CD14-positive monocyte (primary cell): ENCODE results near the gene HDAC4. TPM values are rescaled to one million over a fixed set of nuclear protein-coding genes. Genes with fewer than 3 reads are reported as not detected.

Experiments
- DNase-seq, 3 donors: peaks; one replicate each; pipeline ENCODE4 v3.0.0-alpha.2; 2011 to 2022
- H2AFZ ChIP-seq: 2 replicates; pipeline ENCODE4 v1.6.0; 2012; ENCODE audit warnings: mild to moderate bottlenecking, low read depth, low read length, inconsistent platforms; ENCODE audit not compliant: insufficient read depth, poor library complexity, severe bottlenecking
- H3K27ac ChIP-seq, 2 donors: 1 replicate in 1 of 2; 2 replicates in 1 of 2; pipeline ENCODE4 v1.5.1; 2012 to 2013; ENCODE audit warnings: low read length in 2 of 2, control low read depth in 1 of 2, inconsistent platforms in 1 of 2, low read depth in 1 of 2, mild to moderate bottlenecking in 1 of 2
- H3K27me3 ChIP-seq, 2 donors: one replicate each; pipeline versions ENCODE4 v1.6.0 to v1.6.1; 2011 to 2013; ENCODE audit warnings: low read length in 2 of 2; ENCODE audit not compliant: control insufficient read depth in 2 of 2, insufficient read depth in 2 of 2
- H3K36me3 ChIP-seq, 2 donors: replicated peaks in 1 of 2; 1 replicate in 1 of 2; 2 replicates in 1 of 2; pipeline versions ENCODE4 v1.5.1 to v1.6.1; 2012 to 2013; ENCODE audit warnings: low read length in 2 of 2, control low read depth in 1 of 2, inconsistent platforms in 1 of 2, mild to moderate bottlenecking in 1 of 2; ENCODE audit not compliant: insufficient read depth in 2 of 2, control insufficient read depth in 1 of 2
- H3K4me1 ChIP-seq, 2 donors: 1 replicate in 1 of 2; 2 replicates in 1 of 2; pipeline versions ENCODE4 v1.5.1 to v1.6.1; 2012 to 2013; ENCODE audit warnings: low read length in 2 of 2, control low read depth in 1 of 2, inconsistent platforms in 1 of 2, mild to moderate bottlenecking in 1 of 2, moderate library complexity in 1 of 2; ENCODE audit not compliant: insufficient read depth in 2 of 2, control insufficient read depth in 1 of 2
- H3K4me2 ChIP-seq: replicated peaks from 2 replicates; pipeline ENCODE3; 2012; ENCODE audit warnings: low read length, moderate library complexity, mild to moderate bottlenecking; ENCODE audit not compliant: poor library complexity, severe bottlenecking; ENCODE audit errors: extremely low read depth
- H3K4me3 ChIP-seq, 3 experiments: fragments of 200-600 bp in 1 of 3; sonication (generic) in 1 of 3; replicated peaks in 1 of 3; 1 replicate in 2 of 3; 2 replicates in 1 of 3; pipeline ENCODE4 v1.5.1; 2011 to 2013; ENCODE audit warnings: low read length in 3 of 3, mild to moderate bottlenecking in 3 of 3, control low read depth in 2 of 3, low read depth in 2 of 3, inconsistent platforms in 1 of 3, moderate library complexity in 1 of 3
- H3K79me2 ChIP-seq: 2 replicates; pipeline ENCODE4 v1.6.0; 2012; ENCODE audit warnings: mild to moderate bottlenecking, control low read depth, inconsistent platforms, low read length, moderate library complexity; ENCODE audit not compliant: insufficient read depth
- H3K9ac ChIP-seq: 2 replicates; pipeline ENCODE4 v1.6.0; 2017; ENCODE audit warnings: low read length, mild to moderate bottlenecking; ENCODE audit not compliant: insufficient read depth, poor library complexity, severe bottlenecking
- H3K9me3 ChIP-seq, 2 donors: replicated peaks in 1 of 2; 1 replicate in 1 of 2; 2 replicates in 1 of 2; pipeline versions ENCODE4 v1.5.1 to v1.6.1; 2012 to 2013; ENCODE audit warnings: low read length in 2 of 2, control low read depth in 1 of 2; ENCODE audit not compliant: control insufficient read depth in 1 of 2, insufficient read depth in 1 of 2
- H4K20me1 ChIP-seq: 2 replicates; pipeline ENCODE4 v1.6.0; 2012; ENCODE audit warnings: mild to moderate bottlenecking, low read length, control low read depth, moderate library complexity; ENCODE audit not compliant: insufficient read depth
- H3K27ac Mint-ChIP-seq, 7 donors: one replicate each; pipeline ENCODE4 v1.8.0; 2020; ENCODE audit warnings: mild to moderate bottlenecking in 7 of 7, mixed read lengths in 7 of 7, moderate library complexity in 6 of 7, inconsistent platforms in 2 of 7
- H3K27me3 Mint-ChIP-seq, 3 donors: one replicate each; pipeline ENCODE4 v1.8.0; 2021 to 2022; ENCODE audit warnings: low read depth in 3 of 3, mild to moderate bottlenecking in 3 of 3, mixed read lengths in 3 of 3, moderate library complexity in 3 of 3, inconsistent platforms in 1 of 3
- H3K36me3 Mint-ChIP-seq, 2 donors: one replicate each; pipeline ENCODE4 v1.8.0; 2020; ENCODE audit warnings: mixed read lengths in 2 of 2, inconsistent platforms in 1 of 2, mild to moderate bottlenecking in 1 of 2
- H3K4me1 Mint-ChIP-seq: one replicate; pipeline ENCODE4 v1.8.0; 2020; ENCODE audit warnings: mild to moderate bottlenecking, mixed read lengths
- H3K4me3 Mint-ChIP-seq, 2 donors: one replicate each; pipeline ENCODE4 v1.8.0; 2020; ENCODE audit warnings: mild to moderate bottlenecking in 2 of 2, mixed read lengths in 2 of 2, moderate library complexity in 1 of 2
- H3K9me3 Mint-ChIP-seq, 7 donors: one replicate each; pipeline ENCODE4 v1.8.0; 2020 to 2022; ENCODE audit warnings: mixed read lengths in 7 of 7, mild to moderate bottlenecking in 6 of 7, moderate library complexity in 6 of 7, inconsistent platforms in 2 of 7
- CTCF ChIP-seq: fragments of 200-600 bp; IDR thresholded peaks from one replicate; pipeline ENCODE4 v1.8.0; 2022; ENCODE audit warnings: antibody characterized with exemption, mild to moderate bottlenecking
- WGBS: methylation state at CpG from one replicate; pipeline ENCODE4 v1.1.5; 2013; ENCODE audit warnings: missing lambda C conversion rate; ENCODE audit not compliant: insufficient coverage; 5-methylcytosine and 5-hydroxymethylcytosine counted together
- intact Hi-C, 2 donors: fragments of 100-400 bp; cut with micrococcal nuclease; formaldehyde crosslinking; loops; one replicate each; pipeline versions ENCODE4 v1.15.0 to v1.15.1; 2023
- polyA plus RNA-seq, 3 donors: library from polyadenylated mRNA; depleted of rRNA in 1 of 3; unstranded in 2 of 3; stranded (reverse) in 1 of 3; fragments of 300-500 nt in 2 of 3; fragments of >200 nt in 1 of 3; fragmentation: Illumina TruSeq in 2 of 3; gene quantifications; 1 replicate in 2 of 3; 2 replicates in 1 of 3; pipeline ENCODE4 v1.2.3, GENCODE V29; 2012 to 2021

The HDAC4 gene
- polyA plus RNA-seq, 3 donors: 3.3 to 23.0 (median 4.5) TPM

GRCh38 chr2:239021224-239021623 lies 379.6 kb downstream of the HDAC4 start:
- H3K27ac ChIP-seq: no peak overlapping the region
- Mint-ChIP-seq H3K4me3 (no peak overlapping the region), H3K36me3 (no peaks in the 10 kb centered on the region), H3K4me1 (no peaks in the 10 kb centered on the region), H3K27ac (no peak overlapping the region), H3K27me3 (peaks cover 1 to 13% (median 2%) of the 10 kb centered on the region in 3 donors), H3K9me3 (peaks cover 0 to 2% (median 0%) of the 10 kb centered on the region in 7 donors)
- no peaks in the 10 kb centered on the region for H3K9me3 ChIP-seq
- no peak overlapping the region for H3K4me2 ChIP-seq
- no peaks in the 10 kb centered on the region for H3K79me2 ChIP-seq
- H3K27me3 ChIP-seq: no peaks in the 10 kb centered on the region
- H3K9ac ChIP-seq: no peak overlapping the region
- no peaks in the 10 kb centered on the region for H3K4me1 ChIP-seq
- H3K4me3 ChIP-seq: no peak overlapping the region
- H3K36me3 ChIP-seq: no peaks in the 10 kb centered on the region
- TF ChIP-seq CTCF: no peak
- no peaks in the 10 kb centered on the region for H4K20me1 ChIP-seq
- H2AFZ ChIP-seq: no peak overlapping the region
- intact Hi-C loops: no loop called here
- DNase-seq: no peak
- 93% methylated on average over 3 of the region's 6 CpGs for WGBS

DNA sequence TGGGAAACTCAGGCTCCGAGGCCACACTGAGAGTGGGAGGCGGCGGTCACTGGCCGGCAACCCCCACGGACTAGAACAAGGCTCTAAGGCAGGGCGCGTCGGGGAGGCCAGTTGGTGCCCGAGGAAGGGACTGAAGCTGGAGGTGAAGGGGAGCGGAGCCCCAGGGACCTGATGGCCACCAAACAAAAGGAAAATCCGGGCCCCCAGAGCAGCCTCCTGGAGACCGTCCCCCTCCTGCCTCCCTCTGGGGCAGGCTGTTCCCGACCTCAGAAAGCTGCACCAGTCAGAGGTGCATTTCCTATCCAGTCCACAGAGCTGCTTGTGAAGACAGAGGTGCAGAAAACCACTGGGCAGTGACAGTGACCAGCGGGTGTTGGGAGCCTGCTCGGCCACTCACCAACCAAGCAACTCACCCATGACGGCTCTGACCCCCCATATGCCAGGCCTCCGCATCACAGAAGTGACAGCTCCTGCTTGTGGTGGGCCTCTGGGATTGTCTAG lies 380.2 kb downstream of the HDAC4 start:
- 97% methylated on average over 13 of the region's 17 CpGs for WGBS
- Mint-ChIP-seq H3K4me1 (no peaks in the 10 kb centered on the region), H3K36me3 (no peaks in the 10 kb centered on the region), H3K27me3 (peaks cover 1 to 16% (median 2%) of the 10 kb centered on the region in 3 donors), H3K9me3 (peaks cover 0 to 3% (median 0%) of the 10 kb centered on the region in 7 donors), H3K27ac (no peak overlapping the region), H3K4me3 (no peak overlapping the region)
- Histone ChIP-seq H3K36me3 (no peaks in the 10 kb centered on the region), H3K4me3 (no peak overlapping the region), H3K79me2 (no peaks in the 10 kb centered on the region), H3K4me2 (no peak overlapping the region), H3K9me3 (no peaks in the 10 kb centered on the region), H3K4me1 (no peaks in the 10 kb centered on the region), H3K27me3 (no peaks in the 10 kb centered on the region), H3K27ac (no peak overlapping the region), H2AFZ (no peak overlapping the region), H4K20me1 (no peaks in the 10 kb centered on the region), H3K9ac (no peak overlapping the region)
- no peak for TF ChIP-seq CTCF
- intact Hi-C loops: no loop called here
- no peak for DNase-seq
